Measurements from ENCODE around the gene PPP1R13L. TPM values are rescaled to one million over a fixed set of nuclear protein-coding genes. Genes with fewer than 3 reads are reported as not detected.
"Not testable (repeated sequence)": the region's sequence is repeated elsewhere in the genome, so short reads cannot be mapped to it uniquely, and the experiment has no call there.

Gene PPP1R13L
- total and polyA plus RNA-seq, 8 donors, result 12.9 to 51.4 (median 17.0) TPM

DNA sequence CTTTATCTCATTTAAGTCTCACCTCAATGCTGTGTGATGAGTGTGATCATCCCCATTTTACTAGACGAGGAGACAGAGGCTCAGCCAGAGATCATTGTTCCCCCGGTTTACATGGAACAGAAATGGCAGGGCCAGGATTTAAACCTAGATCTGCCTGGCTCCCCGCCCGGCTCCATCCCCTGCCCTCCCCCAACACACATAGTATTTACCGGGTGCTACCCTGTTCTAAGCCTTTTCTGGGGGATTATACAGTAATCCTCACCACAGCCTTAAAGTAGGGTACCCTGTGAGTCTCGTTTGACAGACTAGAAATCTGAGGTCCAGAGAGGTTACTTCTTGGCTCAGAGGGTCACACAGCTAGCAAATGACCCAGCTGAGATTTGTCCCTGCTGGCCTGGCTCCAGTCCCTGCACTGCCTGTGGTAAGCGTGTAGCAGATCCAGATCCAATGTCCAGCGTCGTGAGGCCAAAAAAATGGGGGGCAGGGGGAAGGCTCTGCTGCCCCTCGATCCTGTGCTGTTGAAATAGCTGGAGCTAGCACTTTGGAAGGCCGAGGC lies 68.1 kb downstream of the PPP1R13L start:
- H3K4me3 ChIP-seq, result no peak overlapping the region
- H3K4me1 ChIP-seq, result peaks cover 5 to 7% of the 10 kb centered on the region in 2 donors
- DNase-seq (no peak), ATAC-seq (no peak)
- H3K9me3 ChIP-seq, result no peaks in the 10 kb centered on the region
- H3K36me3 ChIP-seq, result no peaks in the 10 kb centered on the region
- TF ChIP-seq, protein P1, sequence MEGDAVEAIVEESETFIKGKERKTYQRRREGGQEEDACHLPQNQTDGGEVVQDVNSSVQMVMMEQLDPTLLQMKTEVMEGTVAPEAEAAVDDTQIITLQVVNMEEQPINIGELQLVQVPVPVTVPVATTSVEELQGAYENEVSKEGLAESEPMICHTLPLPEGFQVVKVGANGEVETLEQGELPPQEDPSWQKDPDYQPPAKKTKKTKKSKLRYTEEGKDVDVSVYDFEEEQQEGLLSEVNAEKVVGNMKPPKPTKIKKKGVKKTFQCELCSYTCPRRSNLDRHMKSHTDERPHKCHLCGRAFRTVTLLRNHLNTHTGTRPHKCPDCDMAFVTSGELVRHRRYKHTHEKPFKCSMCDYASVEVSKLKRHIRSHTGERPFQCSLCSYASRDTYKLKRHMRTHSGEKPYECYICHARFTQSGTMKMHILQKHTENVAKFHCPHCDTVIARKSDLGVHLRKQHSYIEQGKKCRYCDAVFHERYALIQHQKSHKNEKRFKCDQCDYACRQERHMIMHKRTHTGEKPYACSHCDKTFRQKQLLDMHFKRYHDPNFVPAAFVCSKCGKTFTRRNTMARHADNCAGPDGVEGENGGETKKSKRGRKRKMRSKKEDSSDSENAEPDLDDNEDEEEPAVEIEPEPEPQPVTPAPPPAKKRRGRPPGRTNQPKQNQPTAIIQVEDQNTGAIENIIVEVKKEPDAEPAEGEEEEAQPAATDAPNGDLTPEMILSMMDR (IDR thresholded peaks at IDR 0.05), result no peak
- no peak overlapping the region for H3K27ac ChIP-seq
- peaks cover 6 to 32% of the 10 kb centered on the region in 2 donors for H3K27me3 ChIP-seq
- intact Hi-C loops (cut with DNase I), result no loop called here

DNA sequence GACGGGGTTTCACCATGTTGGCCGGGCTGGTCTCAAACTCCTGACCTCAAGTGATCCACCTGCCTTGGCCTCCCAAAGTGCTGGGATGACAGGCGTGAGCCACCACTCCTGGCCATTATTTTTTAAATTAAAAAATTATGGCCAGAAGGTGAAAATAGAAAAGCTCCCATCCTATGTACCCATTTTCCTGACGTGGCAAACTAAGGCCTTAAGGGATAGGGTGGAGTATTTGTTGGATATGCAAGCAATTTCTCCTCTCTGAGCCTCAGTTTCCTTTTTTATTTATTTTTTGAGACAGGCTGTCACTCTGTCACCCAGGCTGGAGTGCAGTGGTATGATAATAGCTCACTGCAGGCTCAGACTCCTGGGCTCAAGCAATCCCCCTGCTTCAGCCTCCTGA lies 70.0 kb downstream of the PPP1R13L start:
- H3K4me1 ChIP-seq; H3K36me3 ChIP-seq; ATAC-seq; H3K27ac ChIP-seq; H3K4me3 ChIP-seq; DNase-seq; H3K9me3 ChIP-seq; intact Hi-C loops (cut with DNase I): not testable (repeated sequence)
- peaks cover 0 to 13% of the 10 kb centered on the region in 2 donors for H3K27me3 ChIP-seq

DNA sequence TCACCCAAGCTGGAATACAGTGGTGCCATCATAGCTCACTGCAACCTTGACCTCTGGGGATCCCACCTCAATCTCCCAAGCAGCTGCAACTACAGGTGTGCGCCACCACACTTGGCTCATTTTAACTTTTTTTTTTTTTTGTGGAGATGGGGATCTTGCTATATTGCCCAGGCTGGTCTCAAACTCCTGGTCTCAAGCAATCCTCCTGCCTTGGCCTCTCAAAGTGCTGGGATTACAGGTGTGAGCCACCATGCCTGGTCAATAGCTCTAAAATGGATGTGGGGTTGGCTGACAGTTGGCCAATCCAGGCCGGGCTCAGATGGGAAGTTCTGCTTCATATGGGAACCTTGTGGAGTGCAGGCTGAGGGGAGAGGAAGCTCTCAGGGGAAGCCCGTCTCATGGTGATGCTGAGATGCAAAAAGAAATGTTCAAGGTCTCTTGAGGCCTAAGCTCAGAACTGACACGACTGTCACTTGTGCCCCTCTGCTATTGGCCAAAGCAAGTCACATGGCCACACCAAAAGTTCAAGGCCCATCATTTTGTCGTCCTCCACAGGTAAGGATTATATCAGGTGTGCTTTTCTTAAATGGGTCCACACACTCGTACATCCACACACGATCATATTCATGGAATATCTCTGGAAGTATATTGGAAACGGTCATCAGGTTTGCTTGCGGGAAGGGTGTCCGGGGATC lies 71.1 kb downstream of the PPP1R13L start:
- no peaks in the 10 kb centered on the region for H3K36me3 ChIP-seq
- peaks cover 0 to 4% of the 10 kb centered on the region in 2 donors for H3K4me1 ChIP-seq
- no peaks in the 10 kb centered on the region for H3K9me3 ChIP-seq
- H3K27me3 ChIP-seq, result peaks cover 0 to 1% of the 10 kb centered on the region in 2 donors
- no peak overlapping the region for H3K4me3 ChIP-seq
- no peak for ATAC-seq
- intact Hi-C loops (cut with DNase I), result no loop called here
- no peak for DNase-seq
- H3K27ac ChIP-seq, result no peak overlapping the region
- TF ChIP-seq, protein P1 (IDR thresholded peaks at IDR 0.05), result no peak

DNA sequence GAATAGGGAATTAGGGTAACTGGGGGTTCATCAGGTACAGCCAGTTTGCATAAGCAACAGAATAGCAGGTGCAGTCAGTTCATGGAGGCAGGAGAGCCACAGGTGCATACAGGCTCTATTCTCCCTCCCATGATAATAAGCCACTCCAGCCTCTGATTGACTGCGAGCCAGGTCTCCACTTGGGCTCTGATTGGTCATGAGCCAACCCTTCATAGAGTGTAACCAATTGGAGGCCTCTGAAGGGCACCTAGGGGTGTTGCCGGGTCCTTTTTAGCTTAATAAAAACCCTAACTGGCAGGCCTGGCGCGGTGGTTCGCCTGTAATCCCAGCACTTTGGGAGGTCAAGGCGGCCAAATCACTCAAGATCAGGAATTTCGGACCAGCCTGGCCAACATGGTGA lies 73.5 kb downstream of the PPP1R13L start:
- no peak for ATAC-seq
- DNase-seq, result no peak
- intact Hi-C loops (cut with DNase I), result no loop called here

More for the DNA sequence above, 73.5 kb downstream of the PPP1R13L start:
- H3K36me3 ChIP-seq, result no peaks in the 10 kb centered on the region
- no peaks in the 10 kb centered on the region for H3K9me3 ChIP-seq
- no peak overlapping the region for H3K4me3 ChIP-seq
- TF ChIP-seq, protein P1 (IDR thresholded peaks at IDR 0.05), result no peak
- H3K27me3 ChIP-seq, result no peaks in the 10 kb centered on the region
- H3K27ac ChIP-seq, result no peak overlapping the region
- H3K4me1 ChIP-seq, result no peaks in the 10 kb centered on the region

Small RNA genes lying within 50 kb of the gene (microRNA-seq; reads per million reads assigned to microRNA genes)
- 0 reads per million in 2 donors for gene MIR6088

Other genes starting within 250 kb of the PPP1R13L start
- not detected for gene NKPD1, start 244.1 kb downstream of the PPP1R13L start, total RNA-seq
- under 1 TPM; 0.08 to 0.24 (median 0.17) TPM for gene NKPD1, start 244.1 kb downstream of the PPP1R13L start, polyA plus RNA-seq (ENCODE audit: insufficient read length in 6 of 6)
- 10 to 100 TPM; 13.0 to 13.6 TPM for gene TRAPPC6A, start 226.8 kb downstream of the PPP1R13L start, total RNA-seq
- gene TRAPPC6A, start 226.8 kb downstream of the PPP1R13L start, polyA plus RNA-seq (ENCODE audit: insufficient read length in 6 of 6), result 10 to 100 TPM; 19.1 to 28.9 (median 24.1) TPM
- gene BLOC1S3, start 226.3 kb downstream of the PPP1R13L start, total RNA-seq, result 10 to 100 TPM; 13.8 to 15.8 TPM
- 10 to 100 TPM in 1 of 6 donors, 1 to 10 TPM in 5; 7.8 to 10.5 (median 9.0) TPM for gene BLOC1S3, start 226.3 kb downstream of the PPP1R13L start, polyA plus RNA-seq (ENCODE audit: insufficient read length in 6 of 6)
- gene EXOC3L2, start 159.7 kb downstream of the PPP1R13L start, total RNA-seq, result 1 to 10 TPM; 3.2 to 3.3 TPM
- gene EXOC3L2, start 159.7 kb downstream of the PPP1R13L start, polyA plus RNA-seq (ENCODE audit: insufficient read length in 6 of 6), result 1 to 10 TPM in 3 of 6 donors, under 1 TPM in 3; 0.85 to 2.4 (median 1.1) TPM
- 10 to 100 TPM; 24.6 to 33.7 TPM for gene MARK4, start 153.8 kb downstream of the PPP1R13L start, total RNA-seq
- 10 to 100 TPM; 35.6 to 46.4 (median 38.9) TPM for gene MARK4, start 153.8 kb downstream of the PPP1R13L start, polyA plus RNA-seq (ENCODE audit: insufficient read length in 6 of 6)
- gene CKM, start 82.2 kb downstream of the PPP1R13L start, total RNA-seq, result 1 to 10 TPM; 1.2 to 1.7 TPM
- under 1 TPM; 0.20 to 0.46 (median 0.29) TPM for gene CKM, start 82.2 kb downstream of the PPP1R13L start, polyA plus RNA-seq (ENCODE audit: insufficient read length in 6 of 6)
- gene KLC3, start 64.3 kb downstream of the PPP1R13L start, total RNA-seq, result 1 to 10 TPM in 1 of 2 donors, under 1 TPM in 1; 0.73 to 1.9 TPM
- gene KLC3, start 64.3 kb downstream of the PPP1R13L start, polyA plus RNA-seq (ENCODE audit: insufficient read length in 6 of 6), result 1 to 10 TPM in 1 of 6 donors, under 1 TPM in 5; 0.52 to 1.3 (median 0.66) TPM
- gene ERCC2, start 34.5 kb downstream of the PPP1R13L start, total RNA-seq, result 10 to 100 TPM; 21.2 to 23.5 TPM
- gene ERCC2, start 34.5 kb downstream of the PPP1R13L start, polyA plus RNA-seq (ENCODE audit: insufficient read length in 6 of 6), result 10 to 100 TPM; 29.5 to 36.7 (median 32.9) TPM
- gene POLR1G, start 1.6 kb upstream of the PPP1R13L start, total RNA-seq, result 1 to 10 TPM; 4.8 to 6.0 TPM
- gene POLR1G, start 1.6 kb upstream of the PPP1R13L start, polyA plus RNA-seq (ENCODE audit: insufficient read length in 6 of 6), result 1 to 10 TPM; 2.8 to 5.2 (median 4.0) TPM
- 10 to 100 TPM; 56.1 to 57.8 TPM for gene ERCC1, start 18.8 kb upstream of the PPP1R13L start, total RNA-seq
- 100 to 1,000 TPM in 1 of 6 donors, 10 to 100 TPM in 5; 73.5 to 108 (median 91.4) TPM for gene ERCC1, start 18.8 kb upstream of the PPP1R13L start, polyA plus RNA-seq (ENCODE audit: insufficient read length in 6 of 6)
- gene FOSB, start 62.9 kb upstream of the PPP1R13L start, total RNA-seq, result 10 to 100 TPM in 1 of 2 donors, 1 to 10 TPM in 1; 7.1 to 20.4 TPM
- 100 to 1,000 TPM in 5 of 6 donors, 1 to 10 TPM in 1; 5.7 to 766 (median 199) TPM for gene FOSB, start 62.9 kb upstream of the PPP1R13L start, polyA plus RNA-seq (ENCODE audit: insufficient read length in 6 of 6)
- gene RTN2, start 92.0 kb upstream of the PPP1R13L start, total RNA-seq, result 10 to 100 TPM in 1 of 2 donors, 1 to 10 TPM in 1; 9.4 to 16.7 TPM
- gene RTN2, start 92.0 kb upstream of the PPP1R13L start, polyA plus RNA-seq (ENCODE audit: insufficient read length in 6 of 6), result 10 to 100 TPM in 4 of 6 donors, 1 to 10 TPM in 2; 6.6 to 17.9 (median 13.5) TPM
- 1 to 10 TPM in 1 of 2 donors, under 1 TPM in 1; 0.47 to 2.1 TPM for gene PPM1N, start 93.4 kb upstream of the PPP1R13L start, total RNA-seq
- under 1 TPM; 0.17 to 0.60 (median 0.29) TPM for gene PPM1N, start 93.4 kb upstream of the PPP1R13L start, polyA plus RNA-seq (ENCODE audit: insufficient read length in 6 of 6)
- gene VASP, start 102.4 kb upstream of the PPP1R13L start, total RNA-seq, result 100 to 1,000 TPM; 109 to 220 TPM
- gene VASP, start 102.4 kb upstream of the PPP1R13L start, polyA plus RNA-seq (ENCODE audit: insufficient read length in 6 of 6), result 10 to 100 TPM; 49.5 to 62.2 (median 54.6) TPM
- gene OPA3, start 179.7 kb upstream of the PPP1R13L start, total RNA-seq, result 10 to 100 TPM; 14.9 to 17.9 TPM
- 1 to 10 TPM; 4.8 to 9.4 (median 7.0) TPM for gene OPA3, start 179.7 kb upstream of the PPP1R13L start, polyA plus RNA-seq (ENCODE audit: insufficient read length in 6 of 6)
- gene GPR4, start 197.1 kb upstream of the PPP1R13L start, total RNA-seq, result 1 to 10 TPM; 4.5 to 9.5 TPM
- 1 to 10 TPM; 2.4 to 5.6 (median 4.0) TPM for gene GPR4, start 197.1 kb upstream of the PPP1R13L start, polyA plus RNA-seq (ENCODE audit: insufficient read length in 6 of 6)
- 10 to 100 TPM; 54.2 to 76.4 TPM for gene EML2, start 234.3 kb upstream of the PPP1R13L start, total RNA-seq
- 10 to 100 TPM; 21.8 to 31.7 (median 27.2) TPM for gene EML2, start 234.3 kb upstream of the PPP1R13L start, polyA plus RNA-seq (ENCODE audit: insufficient read length in 6 of 6)